ENCODE data around the gene EPN3.

DNA sequence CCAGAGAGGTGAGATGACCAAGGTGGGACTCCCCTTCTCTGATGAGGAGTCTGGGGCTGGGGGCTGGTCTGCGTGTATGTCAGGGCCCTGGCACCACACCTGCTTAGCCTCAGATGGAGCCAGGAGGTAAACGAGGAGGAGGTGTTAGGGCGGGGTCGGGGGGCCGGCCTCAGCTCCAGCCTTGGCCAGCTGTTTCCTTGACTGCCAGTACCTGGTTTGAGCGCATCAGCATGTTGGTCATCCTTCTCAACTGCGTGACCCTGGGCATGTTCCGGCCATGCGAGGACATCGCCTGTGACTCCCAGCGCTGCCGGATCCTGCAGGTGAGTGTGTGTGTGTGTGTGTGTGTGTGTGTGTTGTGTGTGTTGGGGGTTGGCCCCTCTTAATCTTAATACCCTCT is 36.1 kb downstream of the EPN3 start:
- TF ChIP-seq EP300 (IDR thresholded peaks at IDR 0.05; ENCODE audit: borderline replicate concordance in 1 of 2, low read depth in 1 of 2, low read length in 1 of 2) (no peak), TEAD4 (IDR thresholded peaks at IDR 0.05; ENCODE audit: borderline replicate concordance, insufficient read depth) (no peak), FOXJ3 (CRISPR knock-in tag; IDR thresholded peaks at IDR 0.05) (no peak), FOXM1 (IDR thresholded peaks at IDR 0.05; ENCODE audit: low read depth) (no peak), CTCF (IDR thresholded peaks at IDR 0.05) (no peak), NFIC (IDR thresholded peaks at IDR 0.05; ENCODE audit: borderline replicate concordance) (no peak), TAF1 (IDR thresholded peaks at IDR 0.05; ENCODE audit: borderline replicate concordance, low read depth, low read length) (no peak), YY1 (IDR thresholded peaks at IDR 0.05; ENCODE audit: low read depth) (no peak), MXI1 (IDR thresholded peaks at IDR 0.05; ENCODE audit: low read depth, low read length) (no peak), EZH2phosphoT487 (IDR thresholded peaks at IDR 0.05; ENCODE audit: borderline replicate concordance, low read depth) (no peak), FOSL2 (IDR thresholded peaks at IDR 0.05; ENCODE audit: borderline replicate concordance, low read depth) (no peak), RAD21 (IDR thresholded peaks at IDR 0.05; ENCODE audit: low read length) (no peak)
